Erythroblast (primary cell): Measurements from ENCODE around the gene IQCH.

Source experiments
- GATA1 ChIP-seq: IDR thresholded peaks from 2 replicates; pipeline ENCODE4 v1.6.1; 2011; ENCODE audit warnings: low read depth, mild to moderate bottlenecking, control low read depth, low read length, moderate library complexity
- POLR2A ChIP-seq: IDR thresholded peaks from 2 replicates; pipeline ENCODE4 v1.6.1; 2011; ENCODE audit warnings: mild to moderate bottlenecking, low read length

- TF ChIP-seq POLR2A, result no peak
- no peak for TF ChIP-seq GATA1
These were observed 46.9 kb upstream of the IQCH start for GRCh38 chr15:67207555-67208207.
